ENCODE measurements around the gene COL1A1.

Gene COL1A1

DNA sequence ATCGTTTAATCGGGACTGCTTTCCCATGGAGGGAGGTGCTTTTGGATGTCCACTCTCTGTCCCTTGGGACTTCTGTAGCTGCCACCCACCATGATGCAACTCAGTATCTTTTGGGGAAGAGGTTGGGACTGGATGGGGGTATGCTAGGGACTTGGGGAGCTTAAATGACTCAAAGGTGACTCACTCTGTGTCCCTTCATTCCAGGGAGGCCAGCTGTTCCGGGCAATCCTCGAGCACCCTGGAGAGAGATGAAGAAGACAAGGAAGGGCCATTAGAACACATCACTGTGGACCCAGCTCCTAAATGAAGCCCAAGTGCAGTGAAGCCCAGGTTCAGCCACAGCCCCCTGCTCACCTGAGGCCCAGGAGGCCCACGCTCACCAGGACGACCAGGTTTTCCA, 4.6 kb downstream of the COL1A1 start:
- Histone ChIP-seq H3K4me3 (ENCODE audit: low read depth in 1 of 2, low read length in 2 of 2) (no peak overlapping the region), H3K4me1 (ENCODE audit: control insufficient read depth in 1 of 2, insufficient read depth in 2 of 2, low read length in 2 of 2) (peaks cover 14 to 64% of the 10 kb centered on the region in 2 donors), H3K9me3 (ENCODE audit: control insufficient read depth in 1 of 2, low read length in 2 of 2) (no peaks in the 10 kb centered on the region), H3K27ac (ENCODE audit: low read length) (peak overlapping the region; percentile 72), H3K36me3 (ENCODE audit: control insufficient read depth in 1 of 2, insufficient read depth in 2 of 2, low read length in 2 of 2) (peaks cover 52 to 71% of the 10 kb centered on the region in 2 donors), H3K27me3 (ENCODE audit: low read depth, low read length) (peaks cover 8% of the 10 kb centered on the region)

- Histone ChIP-seq H3K4me1 (ENCODE audit: control insufficient read depth in 1 of 2, insufficient read depth in 2 of 2, low read length in 2 of 2) (peaks cover 14 to 60% of the 10 kb centered on the region in 2 donors), H3K27me3 (ENCODE audit: low read depth, low read length) (peaks cover 2% of the 10 kb centered on the region), H3K9me3 (ENCODE audit: control insufficient read depth in 1 of 2, low read length in 2 of 2) (no peaks in the 10 kb centered on the region), H3K27ac (ENCODE audit: low read length) (peak overlapping the region; percentile 30), H3K36me3 (ENCODE audit: control insufficient read depth in 1 of 2, insufficient read depth in 2 of 2, low read length in 2 of 2) (peaks cover 57 to 76% of the 10 kb centered on the region in 2 donors), H3K4me3 (ENCODE audit: low read depth in 1 of 2, low read length in 2 of 2) (no peak overlapping the region)
Measured at GRCh38 chr17:50196036-50196435, 5.4 kb downstream of the COL1A1 start.

DNA sequence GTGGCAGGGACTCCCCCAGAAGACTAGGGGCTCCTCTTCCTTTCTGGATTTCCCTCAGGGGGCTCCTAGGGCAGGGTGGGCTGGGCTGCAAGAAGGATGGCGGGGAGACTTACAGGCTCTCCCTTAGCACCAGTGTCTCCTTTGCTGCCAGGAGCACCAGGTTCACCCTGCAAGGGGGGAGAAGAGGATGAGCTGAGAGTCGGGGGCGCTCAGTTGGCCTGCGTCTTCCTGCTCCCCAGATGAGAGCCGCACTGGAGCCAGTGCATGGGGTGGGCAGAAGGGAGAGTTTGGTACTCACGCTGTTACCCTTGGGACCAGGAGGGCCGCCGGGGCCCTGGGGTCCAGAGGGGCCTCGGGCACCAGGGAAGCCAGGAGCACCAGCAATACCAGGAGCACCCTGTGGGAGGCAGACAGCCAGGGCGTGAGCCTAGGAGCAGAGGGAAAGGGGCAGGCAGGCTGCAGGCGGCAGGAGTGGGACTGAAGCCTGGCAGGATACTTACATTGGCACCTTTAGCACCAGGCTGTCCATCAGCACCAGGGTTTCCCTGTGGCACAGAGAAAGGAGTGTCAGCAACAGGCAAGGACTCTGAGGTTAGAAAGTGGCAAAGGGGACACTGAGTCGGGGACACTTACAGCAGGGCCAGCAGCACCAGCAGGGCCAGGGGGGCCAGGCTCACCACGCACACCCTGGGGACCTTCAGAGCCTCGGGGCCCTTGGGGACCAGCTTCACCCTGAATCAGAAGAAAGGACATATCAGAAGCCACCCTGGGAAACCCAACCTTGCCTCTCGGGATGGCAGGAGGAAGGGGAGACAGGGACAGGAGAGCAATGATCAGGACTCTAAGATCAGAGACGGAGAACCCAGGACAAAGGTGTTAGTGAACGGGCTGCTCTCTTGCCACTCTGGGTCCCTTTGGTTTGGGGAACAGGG, 6.2 kb downstream of the COL1A1 start:
- H3K9me3 ChIP-seq (ENCODE audit: control insufficient read depth in 1 of 2, low read length in 2 of 2), result no peaks in the 10 kb centered on the region
- H3K36me3 ChIP-seq (ENCODE audit: control insufficient read depth in 1 of 2, insufficient read depth in 2 of 2, low read length in 2 of 2), result peaks cover 62 to 83% of the 10 kb centered on the region in 2 donors
- H3K4me1 ChIP-seq (ENCODE audit: control insufficient read depth in 1 of 2, insufficient read depth in 2 of 2, low read length in 2 of 2), result peaks cover 14 to 60% of the 10 kb centered on the region in 2 donors
- H3K4me3 ChIP-seq (ENCODE audit: low read depth in 1 of 2, low read length in 2 of 2), result no peak overlapping the region
- no peak overlapping the region for H3K27ac ChIP-seq (ENCODE audit: low read length)
- no peaks in the 10 kb centered on the region for H3K27me3 ChIP-seq (ENCODE audit: low read depth, low read length)

GRCh38 chr17:50194140-50194933, 7.1 kb downstream of the COL1A1 start:
- Histone ChIP-seq H3K4me3 (ENCODE audit: low read depth in 1 of 2, low read length in 2 of 2) (no peak overlapping the region), H3K4me1 (ENCODE audit: control insufficient read depth in 1 of 2, insufficient read depth in 2 of 2, low read length in 2 of 2) (peaks cover 14 to 58% of the 10 kb centered on the region in 2 donors), H3K9me3 (ENCODE audit: control insufficient read depth in 1 of 2, low read length in 2 of 2) (no peaks in the 10 kb centered on the region), H3K36me3 (ENCODE audit: control insufficient read depth in 1 of 2, insufficient read depth in 2 of 2, low read length in 2 of 2) (peaks cover 64 to 92% of the 10 kb centered on the region in 2 donors), H3K27ac (ENCODE audit: low read length) (no peak overlapping the region), H3K27me3 (ENCODE audit: low read depth, low read length) (no peaks in the 10 kb centered on the region)

GRCh38 chr17:50192618-50193291, 8.7 kb downstream of the COL1A1 start:
- H3K9me3 ChIP-seq (ENCODE audit: control insufficient read depth in 1 of 2, low read length in 2 of 2), result no peaks in the 10 kb centered on the region
- H3K4me3 ChIP-seq (ENCODE audit: low read depth in 1 of 2, low read length in 2 of 2), result no peak overlapping the region
- H3K36me3 ChIP-seq (ENCODE audit: control insufficient read depth in 1 of 2, insufficient read depth in 2 of 2, low read length in 2 of 2), result peaks cover 71 to 98% of the 10 kb centered on the region in 2 donors
- no peak overlapping the region for H3K27ac ChIP-seq (ENCODE audit: low read length)
- H3K4me1 ChIP-seq (ENCODE audit: control insufficient read depth in 1 of 2, insufficient read depth in 2 of 2, low read length in 2 of 2), result peaks cover 5 to 58% of the 10 kb centered on the region in 2 donors
- no peaks in the 10 kb centered on the region for H3K27me3 ChIP-seq (ENCODE audit: low read depth, low read length)

GRCh38 chr17:50192144-50192617, 9.2 kb downstream of the COL1A1 start:
- no peaks in the 10 kb centered on the region for H3K9me3 ChIP-seq (ENCODE audit: control insufficient read depth in 1 of 2, low read length in 2 of 2)
- no peak overlapping the region for H3K4me3 ChIP-seq (ENCODE audit: low read depth in 1 of 2, low read length in 2 of 2)
- H3K27me3 ChIP-seq (ENCODE audit: low read depth, low read length), result no peaks in the 10 kb centered on the region
- H3K27ac ChIP-seq (ENCODE audit: low read length), result no peak overlapping the region
- peaks cover 0 to 53% of the 10 kb centered on the region in 2 donors for H3K4me1 ChIP-seq (ENCODE audit: control insufficient read depth in 1 of 2, insufficient read depth in 2 of 2, low read length in 2 of 2)
- peaks cover 71 to 97% of the 10 kb centered on the region in 2 donors for H3K36me3 ChIP-seq (ENCODE audit: control insufficient read depth in 1 of 2, insufficient read depth in 2 of 2, low read length in 2 of 2)

- H3K36me3 ChIP-seq (ENCODE audit: control insufficient read depth in 1 of 2, insufficient read depth in 2 of 2, low read length in 2 of 2), result peaks cover 68 to 97% of the 10 kb centered on the region in 2 donors
Measured at GRCh38 chr17:50191359-50192143, 9.9 kb downstream of the COL1A1 start.

GRCh38 chr17:50190603-50191358, 10.7 kb downstream of the COL1A1 start:
- Histone ChIP-seq H3K4me1 (ENCODE audit: control insufficient read depth in 1 of 2, insufficient read depth in 2 of 2, low read length in 2 of 2) (peaks cover 0 to 52% of the 10 kb centered on the region in 2 donors), H3K36me3 (ENCODE audit: control insufficient read depth in 1 of 2, insufficient read depth in 2 of 2, low read length in 2 of 2) (peaks cover 62 to 97% of the 10 kb centered on the region in 2 donors), H3K9me3 (ENCODE audit: control insufficient read depth in 1 of 2, low read length in 2 of 2) (no peaks in the 10 kb centered on the region), H3K27ac (ENCODE audit: low read length) (no peak overlapping the region), H3K27me3 (ENCODE audit: low read depth, low read length) (no peaks in the 10 kb centered on the region), H3K4me3 (ENCODE audit: low read depth in 1 of 2, low read length in 2 of 2) (no peak overlapping the region)

More at GRCh38 chr17:50191359-50192143, 9.9 kb downstream of the COL1A1 start:
- Histone ChIP-seq H3K4me1 (ENCODE audit: control insufficient read depth in 1 of 2, insufficient read depth in 2 of 2, low read length in 2 of 2) (peaks cover 0 to 47% of the 10 kb centered on the region in 2 donors), H3K9me3 (ENCODE audit: control insufficient read depth in 1 of 2, low read length in 2 of 2) (no peaks in the 10 kb centered on the region), H3K27me3 (ENCODE audit: low read depth, low read length) (no peaks in the 10 kb centered on the region), H3K4me3 (ENCODE audit: low read depth in 1 of 2, low read length in 2 of 2) (no peak overlapping the region), H3K27ac (ENCODE audit: low read length) (no peak overlapping the region)

DNA sequence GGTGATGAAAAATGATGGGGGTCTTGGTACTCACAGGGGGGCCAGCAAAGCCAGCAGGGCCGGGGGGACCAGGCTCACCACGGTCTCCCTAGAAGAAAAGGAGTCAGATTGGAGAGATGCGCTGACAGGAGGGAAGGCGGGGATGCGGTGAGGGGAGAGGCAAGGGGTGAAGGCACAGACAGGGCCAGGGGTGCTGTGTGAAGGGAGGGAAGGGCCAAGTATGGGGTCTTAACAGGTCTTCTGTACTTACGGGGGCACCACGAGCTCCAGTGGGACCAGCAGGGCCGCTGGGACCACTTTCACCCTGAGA, 11.2 kb downstream of the COL1A1 start:
- H3K27ac ChIP-seq (ENCODE audit: low read length), result no peak overlapping the region
- H3K9me3 ChIP-seq (ENCODE audit: control insufficient read depth in 1 of 2, low read length in 2 of 2), result no peaks in the 10 kb centered on the region
- H3K36me3 ChIP-seq (ENCODE audit: control insufficient read depth in 1 of 2, insufficient read depth in 2 of 2, low read length in 2 of 2), result peaks cover 62 to 96% of the 10 kb centered on the region in 2 donors
- H3K4me3 ChIP-seq (ENCODE audit: low read depth in 1 of 2, low read length in 2 of 2), result no peak overlapping the region
- H3K4me1 ChIP-seq (ENCODE audit: control insufficient read depth in 1 of 2, insufficient read depth in 2 of 2, low read length in 2 of 2), result peaks cover 0 to 54% of the 10 kb centered on the region in 2 donors
- no peaks in the 10 kb centered on the region for H3K27me3 ChIP-seq (ENCODE audit: low read depth, low read length)
